Pancreas (tissue), 10 donors: ENCODE measurements around the gene SBF2. TPM values are rescaled to one million over a fixed set of nuclear protein-coding genes. Genes with fewer than 3 reads are reported as not detected.

ENCODE experiments used
- ATAC-seq, 4 donors: fragments of 200-7000 bp; cut with Tn5 transposase; one replicate each; pipeline versions ENCODE4 v1.8.0 to v1.9.1; 2020; ENCODE audit warnings: mild to moderate bottlenecking in 4 of 4, moderate library complexity in 4 of 4
- DNase-seq, 6 donors: peaks; one replicate each; pipeline ENCODE4 v3.0.0-alpha.2; 2020
- FAIRE-seq: peaks from 2 replicates; lab custom pipeline; 2012; peaks lifted over from hg19 to GRCh38; lab: Jason Lieb, UNC
- H3K27ac ChIP-seq, 4 donors: fragments of 200-600 bp; sonication (generic); 1 replicate in 3 of 4; 2 replicates in 1 of 4; pipeline versions ENCODE4 v1.5.0 to v1.8.0; 2020
- H3K27me3 ChIP-seq, 4 donors: fragments of 200-600 bp; one replicate each; pipeline ENCODE4 v1.8.0; 2021
- H3K36me3 ChIP-seq, 3 donors: fragments of 200-600 bp; sonication (generic) in 1 of 3; one replicate each; pipeline versions ENCODE4 v1.5.0 to v1.8.0; 2020 to 2021
- H3K4me1 ChIP-seq, 3 donors: fragments of 200-600 bp; one replicate each; pipeline ENCODE4 v1.8.0; 2021
- H3K4me3 ChIP-seq, 4 donors: fragments of 200-600 bp; sonication (generic) in 2 of 4; one replicate each; pipeline versions ENCODE4 v1.5.0 to v1.8.0; 2020 to 2021
- H3K9me3 ChIP-seq, 4 donors: fragments of 200-600 bp; one replicate each; pipeline ENCODE4 v1.8.0; 2021
- WGBS, 2 donors: extraction: QIAGEN DNeasy Blood & Tissue Kit; methylation state at CpG; one replicate each; pipeline ENCODE4 v1.1.7; 2013; 5-methylcytosine and 5-hydroxymethylcytosine counted together
- intact Hi-C, 3 donors: fragments of 100-400 bp; cut with DNase I; formaldehyde crosslinking; loops; one replicate each; pipeline versions ENCODE4 v1.11.1 to v1.14.2; 2022
- polyA plus RNA-seq, 2 donors: library from polyadenylated mRNA; stranded (reverse); fragments of 200-250 nt; gene quantifications; one replicate each; pipeline ENCODE4 v1.2.3, GENCODE V29; 2013
- total RNA-seq, 6 donors: library from RNA; stranded (reverse); fragmentation: NEBNext Ultra II Directional in 4 of 6; extraction: Animal tissue kit (Norgen Biotek cat#: 25700) in 4 of 6; gene quantifications; one replicate each; pipeline versions ENCODE4 v1.2.1 to v1.2.4, GENCODE V29; 2021 to 2023
- TF ChIP-seq, protein P1 (sequence below), 4 donors: fragments of 200-600 bp; sonication (generic) in 3 of 4; IDR thresholded peaks; one replicate each; pipeline versions ENCODE4 v1.5.0 to v1.8.0; 2021; ENCODE audit warnings: antibody characterized with exemption in 4 of 4
- donor health status: healthy with polysubstance abuse.
- donor health status: DM: no; HTN: no; CAD: no; lungs with moderate emphysema.
- donor health status: DM: no; HTN: no; CAD: no.
- donor health status: control.
- donor health status: control.
- donor health status: Bipolar disorder and iron deficiency.
- donor health status: DM: yes; HTN: yes; CAD: no.
- donor health status: DM: no; HTN: no; CAD: no.
- donor health status: DM: no; HTN: no; CAD: no.
- donor health status: DM: yes; HTN: yes; CAD: no.

SBF2 gene
- total and polyA plus RNA-seq, 8 donors, result 4.6 to 21.8 (median 10.3) TPM

GRCh38 chr11:9758637-9759518 is 535.1 kb downstream of the SBF2 start:
- Histone ChIP-seq H3K27ac (peak overlapping the region; percentile 35 to 83 (median 67)), H3K27me3 (no peaks in the 10 kb centered on the region), H3K4me1 (peaks cover 6 to 11% (median 10%) of the 10 kb centered on the region in 3 donors), H3K4me3 (peak overlapping the region; percentile 54 to 76 (median 68)), H3K36me3 (no peaks in the 10 kb centered on the region), H3K9me3 (no peaks in the 10 kb centered on the region)
- FAIRE-seq, result no peak
- TF ChIP-seq, protein P1, sequence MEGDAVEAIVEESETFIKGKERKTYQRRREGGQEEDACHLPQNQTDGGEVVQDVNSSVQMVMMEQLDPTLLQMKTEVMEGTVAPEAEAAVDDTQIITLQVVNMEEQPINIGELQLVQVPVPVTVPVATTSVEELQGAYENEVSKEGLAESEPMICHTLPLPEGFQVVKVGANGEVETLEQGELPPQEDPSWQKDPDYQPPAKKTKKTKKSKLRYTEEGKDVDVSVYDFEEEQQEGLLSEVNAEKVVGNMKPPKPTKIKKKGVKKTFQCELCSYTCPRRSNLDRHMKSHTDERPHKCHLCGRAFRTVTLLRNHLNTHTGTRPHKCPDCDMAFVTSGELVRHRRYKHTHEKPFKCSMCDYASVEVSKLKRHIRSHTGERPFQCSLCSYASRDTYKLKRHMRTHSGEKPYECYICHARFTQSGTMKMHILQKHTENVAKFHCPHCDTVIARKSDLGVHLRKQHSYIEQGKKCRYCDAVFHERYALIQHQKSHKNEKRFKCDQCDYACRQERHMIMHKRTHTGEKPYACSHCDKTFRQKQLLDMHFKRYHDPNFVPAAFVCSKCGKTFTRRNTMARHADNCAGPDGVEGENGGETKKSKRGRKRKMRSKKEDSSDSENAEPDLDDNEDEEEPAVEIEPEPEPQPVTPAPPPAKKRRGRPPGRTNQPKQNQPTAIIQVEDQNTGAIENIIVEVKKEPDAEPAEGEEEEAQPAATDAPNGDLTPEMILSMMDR (IDR thresholded peaks at IDR 0.05), result no peak
- ATAC-seq, result peak; percentile 80 to 87 (median 84)
- intact Hi-C loops, result loop anchor here in 1 of 3 donors (5.0 to 10.0 kb wide), 2 partner anchors 213 to 566 kb away; no protein-coding TSS in a partner anchor
- 19 to 28% methylated on average over 47 to 58 of the region's 58 CpGs for WGBS, 2 donors
- peak; percentile 66 to 88 (median 74) for DNase-seq

DNA sequence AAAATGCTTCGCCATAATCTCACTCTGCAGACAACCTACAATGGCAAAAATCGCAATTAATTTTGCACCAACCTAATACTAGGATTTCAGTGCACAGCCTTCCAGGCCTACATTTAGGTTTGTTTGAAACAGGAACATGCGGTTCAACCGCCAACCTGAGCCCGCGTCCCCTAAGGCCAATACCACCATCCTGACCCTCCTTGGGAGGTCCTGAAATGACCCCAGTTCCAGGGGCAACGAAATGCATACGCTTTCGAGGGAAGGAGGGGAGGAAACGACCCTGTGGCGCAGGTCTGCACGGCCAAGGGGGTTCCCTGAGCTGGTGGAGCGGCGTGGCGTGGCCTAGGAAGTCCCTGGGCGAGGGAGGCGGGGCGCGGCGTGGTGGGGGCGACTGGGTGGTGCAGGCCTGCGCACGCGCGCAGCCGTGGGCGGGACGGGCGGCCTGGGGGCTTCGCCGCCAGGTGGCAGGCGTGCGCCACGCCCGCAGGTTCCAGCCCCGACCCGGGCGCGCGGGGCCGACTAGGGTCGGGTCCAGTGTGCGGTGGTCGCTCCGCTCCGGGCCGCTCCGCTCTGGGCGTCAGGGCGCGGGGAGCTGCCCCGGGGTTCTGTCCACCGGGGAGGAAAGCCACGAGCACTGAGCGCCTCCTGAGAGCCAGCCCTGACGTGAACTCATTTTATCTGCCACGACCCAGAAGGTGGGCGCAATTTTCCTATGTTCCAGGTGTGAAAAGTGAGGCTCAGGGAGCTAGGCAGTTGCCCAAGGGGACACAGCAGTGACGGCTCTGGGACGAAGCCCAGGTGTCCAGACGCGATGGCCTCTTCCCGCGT is 536.0 kb downstream of the SBF2 start:
- no peaks in the 10 kb centered on the region for H3K9me3 ChIP-seq
- intact Hi-C loops, result loop anchor here in 1 of 3 donors (5.0 to 10.0 kb wide), 2 partner anchors 214 to 567 kb away; no protein-coding TSS in a partner anchor
- peaks cover 6 to 11% (median 10%) of the 10 kb centered on the region in 3 donors for H3K4me1 ChIP-seq
- H3K27ac ChIP-seq, result peak overlapping the region; percentile 35 to 83 (median 67)
- DNase-seq (peak; percentile 86 to 96 (median 92)), ATAC-seq (peak; percentile 88 to 93 (median 90)), FAIRE-seq (no peak)
- peak overlapping the region; percentile 54 to 76 (median 68) for H3K4me3 ChIP-seq
- H3K36me3 ChIP-seq, result no peaks in the 10 kb centered on the region
- H3K27me3 ChIP-seq, result no peaks in the 10 kb centered on the region
- WGBS, 2 donors, result 3 to 6% methylated on average over 44 to 64 of the region's 64 CpGs
- TF ChIP-seq, protein P1 (IDR thresholded peaks at IDR 0.05), result peak; percentile 83 to 92 (median 88)

GRCh38 chr11:9756878-9757277 is 537.1 kb downstream of the SBF2 start:
- FAIRE-seq (no peak), ATAC-seq (no peak), DNase-seq (no peak)
- H3K9me3 ChIP-seq, result no peaks in the 10 kb centered on the region
- H3K4me3 ChIP-seq, result no peak overlapping the region
- H3K36me3 ChIP-seq, result no peaks in the 10 kb centered on the region
- no peaks in the 10 kb centered on the region for H3K27me3 ChIP-seq
- intact Hi-C loops, result loop anchor here in 1 of 3 donors (5.0 to 10.0 kb wide), 2 partner anchors 215 to 568 kb away; no protein-coding TSS in a partner anchor
- H3K4me1 ChIP-seq, result peaks cover 6 to 11% (median 10%) of the 10 kb centered on the region in 3 donors
- H3K27ac ChIP-seq, result no peak overlapping the region
- TF ChIP-seq, protein P1 (IDR thresholded peaks at IDR 0.05), result no peak
- 95 to 96% methylated on average over 6 of the region's 6 CpGs for WGBS, 2 donors

GRCh38 chr11:9756461-9756860 is 537.6 kb downstream of the SBF2 start:
- peaks cover 6 to 11% (median 10%) of the 10 kb centered on the region in 3 donors for H3K4me1 ChIP-seq
- no peak overlapping the region for H3K27ac ChIP-seq
- no peaks in the 10 kb centered on the region for H3K27me3 ChIP-seq
- no peaks in the 10 kb centered on the region for H3K36me3 ChIP-seq
- ATAC-seq (no peak), DNase-seq (peak in 1 of 6 donors; percentile 54), FAIRE-seq (no peak)
- intact Hi-C loops, result loop anchor here in 1 of 3 donors (5.0 to 10.0 kb wide), 2 partner anchors 216 to 568 kb away; no protein-coding TSS in a partner anchor
- TF ChIP-seq, protein P1 (IDR thresholded peaks at IDR 0.05), result no peak
- no peak overlapping the region for H3K4me3 ChIP-seq
- H3K9me3 ChIP-seq, result no peaks in the 10 kb centered on the region
- 54 to 58% methylated on average over 5 of the region's 5 CpGs for WGBS, 2 donors
